GM19351 (cell line): ENCODE data around the gene SMYD1.

Experiments used
- ATAC-seq: cut with Tn5 transposase; IDR thresholded peaks from one replicate; pipeline ENCODE4 v1.9.1; 2021; ENCODE audit warnings: mild to moderate bottlenecking, moderate library complexity; ENCODE audit not compliant: unreplicated experiment

SMYD1 gene

GRCh38 chr2:88086401-88086800 lies 18.8 kb downstream of the SMYD1 start:
- no peak for ATAC-seq

- ATAC-seq, result no peak
Measured at GRCh38 chr2:88087073-88087472, 19.4 kb downstream of the SMYD1 start.

GRCh38 chr2:88087763-88088162 lies 20.1 kb downstream of the SMYD1 start:
- no peak for ATAC-seq

- no peak for ATAC-seq
Measured at GRCh38 chr2:88088999-88089398, 21.4 kb downstream of the SMYD1 start.

- no peak for ATAC-seq
Measured at GRCh38 chr2:88090446-88091283, 23.0 kb downstream of the SMYD1 start.

- ATAC-seq, result no peak
Measured at GRCh38 chr2:88091943-88092342, 24.3 kb downstream of the SMYD1 start.

- no peak for ATAC-seq
Measured at GRCh38 chr2:88092773-88093172, 25.1 kb downstream of the SMYD1 start.

GRCh38 chr2:88095022-88095421 lies 27.4 kb downstream of the SMYD1 start:
- no peak for ATAC-seq

GRCh38 chr2:88096708-88097107 lies 29.1 kb downstream of the SMYD1 start:
- ATAC-seq, result no peak

- no peak for ATAC-seq
Measured at GRCh38 chr2:88097192-88097591, 29.6 kb downstream of the SMYD1 start.

GRCh38 chr2:88097891-88098557 lies 30.4 kb downstream of the SMYD1 start:
- no peak for ATAC-seq

- no peak for ATAC-seq
Measured at GRCh38 chr2:88098558-88098900, 30.9 kb downstream of the SMYD1 start.

- ATAC-seq, result no peak
Measured at GRCh38 chr2:88099798-88100488, 32.3 kb downstream of the SMYD1 start.

GRCh38 chr2:88100489-88100858 lies 32.8 kb downstream of the SMYD1 start:
- ATAC-seq, result no peak

GRCh38 chr2:88108796-88109195 lies 41.2 kb downstream of the SMYD1 start:
- ATAC-seq, result no peak

- ATAC-seq, result no peak
Measured at GRCh38 chr2:88110830-88111229, 43.2 kb downstream of the SMYD1 start.

GRCh38 chr2:88113069-88113468 lies 45.4 kb downstream of the SMYD1 start:
- ATAC-seq, result no peak

GRCh38 chr2:88114889-88115288 lies 47.3 kb downstream of the SMYD1 start:
- no peak for ATAC-seq

- ATAC-seq, result no peak
Measured at GRCh38 chr2:88115825-88116518, 48.3 kb downstream of the SMYD1 start.

GRCh38 chr2:88116669-88117432 lies 49.2 kb downstream of the SMYD1 start:
- ATAC-seq, result no peak

GRCh38 chr2:88117973-88118372 lies 50.3 kb downstream of the SMYD1 start:
- ATAC-seq, result no peak
